ENCODE data around the gene EML2.

EML2 gene

GRCh38 chr19:45585158-45585577 is 54.0 kb downstream of the EML2 start:
- DNase-seq: no peak

- peak; percentile 94 to 98 for DNase-seq
Observed at GRCh38 chr19:45584332-45585157, 54.7 kb downstream of the EML2 start, which contains the start of gene OPA3. Gene OPA3, minus strand, starts transcription at chr19:45584802. Its CDS starts 38 bp downstream, at chr19:45584764.

GRCh38 chr19:45581576-45581975 is 57.6 kb downstream of the EML2 start:
- DNase-seq: no peak

- DNase-seq: no peak
Observed at GRCh38 chr19:45578861-45579260, 60.3 kb downstream of the EML2 start.

- no peak for DNase-seq
Observed at GRCh38 chr19:45577111-45577905, 61.9 kb downstream of the EML2 start.

GRCh38 chr19:45576682-45577081 is 62.5 kb downstream of the EML2 start:
- DNase-seq: no peak

GRCh38 chr19:45575216-45575615 is 64.0 kb downstream of the EML2 start:
- no peak for DNase-seq

GRCh38 chr19:45574526-45574925 is 64.7 kb downstream of the EML2 start:
- DNase-seq: no peak

- no peak for DNase-seq
Observed at GRCh38 chr19:45571457-45572220, 67.6 kb downstream of the EML2 start.

- DNase-seq: peak in 1 of 2 donors; percentile 14
Observed at GRCh38 chr19:45569619-45570421, 69.4 kb downstream of the EML2 start.

GRCh38 chr19:45568732-45569131 is 70.5 kb downstream of the EML2 start:
- no peak for DNase-seq

GRCh38 chr19:45567609-45568008 is 71.6 kb downstream of the EML2 start:
- DNase-seq: no peak

GRCh38 chr19:45564131-45564780 is 74.9 kb downstream of the EML2 start:
- no peak for DNase-seq

- DNase-seq: no peak
Observed at GRCh38 chr19:45560686-45561085, 78.5 kb downstream of the EML2 start.

- no peak for DNase-seq
Observed at GRCh38 chr19:45560038-45560437, 79.2 kb downstream of the EML2 start.

Data from bone marrow (tissue), 2 donors.